GM20000 (cell line): ENCODE measurements around the gene TSPO.
A peak's percentile ranks its signal among the peaks of the same experiment; 100 is the strongest.
"Not testable (repeated sequence)": the region's sequence is repeated elsewhere in the genome, so short reads cannot be mapped to it uniquely, and the experiment has no call there.

Experiments
- DNase-seq: peaks from one replicate; pipeline ENCODE4 v3.0.0; 2012; ENCODE audit warnings: low spot score
- CTCF ChIP-seq: IDR thresholded peaks from 2 replicates; pipeline ENCODE4 v1.5.1; 2012; ENCODE audit warnings: mild to moderate bottlenecking, control low read depth; ENCODE audit errors: extremely low read depth, missing control alignments

The TSPO gene

GRCh38 chr22:43151251-43152002 is at the start of gene TSPO:
Gene TSPO, plus strand, starts transcription at chr22:43151559. Its CDS starts 7,680 bp downstream, at chr22:43159239.
- peak; percentile 88 for DNase-seq
- no peak for TF ChIP-seq CTCF

- DNase-seq, result not testable (repeated sequence)
These were observed 47.2 kb upstream of the TSPO start for GRCh38 chr22:43104056-43104625.

- not testable (repeated sequence) for DNase-seq
These were observed 46.4 kb upstream of the TSPO start for GRCh38 chr22:43104950-43105349.

GRCh38 chr22:43106302-43106701 is 45.1 kb upstream of the TSPO start:
- TF ChIP-seq CTCF, result no peak
- no peak for DNase-seq

GRCh38 chr22:43109511-43109910 is 41.8 kb upstream of the TSPO start:
- no peak for DNase-seq
- no peak for TF ChIP-seq CTCF

GRCh38 chr22:43109921-43110443 is 41.4 kb upstream of the TSPO start:
- DNase-seq, result no peak
- no peak for TF ChIP-seq CTCF

GRCh38 chr22:43110444-43110926 is 40.9 kb upstream of the TSPO start, which contains the start of gene BIK:
Gene BIK, plus strand, starts transcription at chr22:43110750. Its CDS starts 13,273 bp downstream, at chr22:43124023.
- peak; percentile 72 for DNase-seq
- TF ChIP-seq CTCF, result no peak

- TF ChIP-seq CTCF, result no peak
- DNase-seq, result peak; percentile 69
These were observed 40.3 kb upstream of the TSPO start for GRCh38 chr22:43110927-43111623.
